KMS-11 (cell line): ENCODE results near the gene DNAJC21.
A peak's percentile ranks its signal among the peaks of the same experiment; 100 is the strongest.

Experiments
- H2AFZ ChIP-seq: fragments of 200-600 bp; sonication (generic); 2 replicates; pipeline ENCODE4 v1.6.1; 2016; ENCODE audit warnings: antibody characterized with exemption, mixed run types, low read depth
- H3K27ac ChIP-seq: fragments of 200-600 bp; sonication (generic); 2 replicates; pipeline ENCODE4 v1.6.1; 2016; ENCODE audit warnings: mild to moderate bottlenecking, mixed run types
- H3K27me3 ChIP-seq: fragments of 200-600 bp; sonication (generic); 2 replicates; pipeline ENCODE4 v1.6.1; 2017; ENCODE audit warnings: mild to moderate bottlenecking, low read depth, mixed run types, moderate library complexity; ENCODE audit not compliant: insufficient read depth
- H3K36me3 ChIP-seq: fragments of 200-600 bp; sonication (generic); 2 replicates; pipeline ENCODE4 v1.6.1; 2017; ENCODE audit warnings: mild to moderate bottlenecking, mixed run types; ENCODE audit not compliant: insufficient read depth
- H3K4me1 ChIP-seq: fragments of 200-600 bp; sonication (generic); 2 replicates; pipeline ENCODE4 v1.6.1; 2016; ENCODE audit warnings: mild to moderate bottlenecking, low read depth, mixed run types; ENCODE audit not compliant: poor library complexity, severe bottlenecking
- H3K4me2 ChIP-seq: fragments of 200-600 bp; sonication (generic); 2 replicates; pipeline ENCODE4 v1.7.0; 2016; ENCODE audit warnings: mild to moderate bottlenecking, mixed run types
- H3K4me3 ChIP-seq: fragments of 200-600 bp; sonication (generic); IDR thresholded peaks from 2 replicates; pipeline ENCODE4 v1.6.1; 2017; ENCODE audit warnings: low read depth, low read length, mixed read lengths; ENCODE audit not compliant: insufficient read depth
- H3K79me2 ChIP-seq: fragments of 200-600 bp; sonication (generic); 2 replicates; pipeline ENCODE4 v1.6.1; 2016; ENCODE audit warnings: low read depth, mixed run types; ENCODE audit not compliant: insufficient read depth
- H3K9ac ChIP-seq: fragments of 200-600 bp; sonication (generic); 2 replicates; pipeline ENCODE4 v1.6.1; 2016; ENCODE audit warnings: mild to moderate bottlenecking, mixed run types
- H4K20me1 ChIP-seq: fragments of 200-600 bp; sonication (generic); 2 replicates; pipeline ENCODE4 v1.6.1; 2016; ENCODE audit warnings: mild to moderate bottlenecking, mixed run types; ENCODE audit not compliant: insufficient read depth
- TF ChIP-seq, protein P1 (sequence below): fragments of 200-600 bp; sonication (generic); conservative IDR thresholded peaks from 2 replicates; pipeline ENCODE4 v1.6.1; 2017; ENCODE audit warnings: low read depth, mild to moderate bottlenecking, antibody characterized with exemption, low read length, moderate library complexity, mixed read lengths

The DNAJC21 gene

DNA sequence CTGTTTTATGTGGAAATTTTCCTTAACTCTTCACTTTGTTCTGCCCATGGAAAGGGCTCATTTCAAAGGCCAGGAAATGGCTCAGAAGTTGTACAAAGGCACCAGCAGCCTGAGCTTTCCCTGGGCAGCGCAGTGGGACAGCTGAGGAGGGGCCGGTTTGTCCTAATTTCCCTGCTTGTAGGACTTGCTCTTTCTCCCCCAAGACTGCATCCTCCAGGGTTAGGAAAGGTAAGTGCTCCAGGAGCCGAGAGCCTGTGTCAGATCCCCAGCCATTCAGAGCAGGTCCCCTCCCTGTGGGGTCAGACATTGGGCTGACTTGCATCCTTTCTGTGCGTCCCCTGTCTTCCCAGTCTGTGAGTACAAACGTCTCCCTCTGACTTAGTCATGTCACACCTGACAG is 74.8 kb downstream of the DNAJC21 start:
- H2AFZ ChIP-seq: peak overlapping the region; percentile 12; the same call in 1 of the 2 replicates
- TF ChIP-seq, protein P1, sequence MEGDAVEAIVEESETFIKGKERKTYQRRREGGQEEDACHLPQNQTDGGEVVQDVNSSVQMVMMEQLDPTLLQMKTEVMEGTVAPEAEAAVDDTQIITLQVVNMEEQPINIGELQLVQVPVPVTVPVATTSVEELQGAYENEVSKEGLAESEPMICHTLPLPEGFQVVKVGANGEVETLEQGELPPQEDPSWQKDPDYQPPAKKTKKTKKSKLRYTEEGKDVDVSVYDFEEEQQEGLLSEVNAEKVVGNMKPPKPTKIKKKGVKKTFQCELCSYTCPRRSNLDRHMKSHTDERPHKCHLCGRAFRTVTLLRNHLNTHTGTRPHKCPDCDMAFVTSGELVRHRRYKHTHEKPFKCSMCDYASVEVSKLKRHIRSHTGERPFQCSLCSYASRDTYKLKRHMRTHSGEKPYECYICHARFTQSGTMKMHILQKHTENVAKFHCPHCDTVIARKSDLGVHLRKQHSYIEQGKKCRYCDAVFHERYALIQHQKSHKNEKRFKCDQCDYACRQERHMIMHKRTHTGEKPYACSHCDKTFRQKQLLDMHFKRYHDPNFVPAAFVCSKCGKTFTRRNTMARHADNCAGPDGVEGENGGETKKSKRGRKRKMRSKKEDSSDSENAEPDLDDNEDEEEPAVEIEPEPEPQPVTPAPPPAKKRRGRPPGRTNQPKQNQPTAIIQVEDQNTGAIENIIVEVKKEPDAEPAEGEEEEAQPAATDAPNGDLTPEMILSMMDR: no peak
- H3K4me3 ChIP-seq: no peak overlapping the region

DNA sequence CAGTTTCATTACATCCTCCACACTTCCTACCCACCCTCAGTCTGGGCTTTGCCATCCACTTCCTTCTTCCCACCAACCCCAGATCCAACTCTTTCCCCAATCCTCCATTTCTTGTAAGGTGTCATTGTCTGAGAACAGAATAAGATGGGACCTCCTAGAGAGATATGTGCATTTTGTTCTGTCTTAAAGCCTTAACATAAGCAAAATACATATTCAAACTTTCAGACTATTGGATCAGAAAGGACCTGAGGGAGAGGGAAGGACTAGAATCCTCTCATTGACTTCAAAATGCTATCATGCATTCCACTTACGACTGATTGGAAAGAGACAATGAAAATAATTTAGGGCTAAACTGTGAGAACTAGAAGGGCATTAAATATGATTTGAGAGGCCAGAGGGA is 75.4 kb downstream of the DNAJC21 start:
- no peak overlapping the region for H3K27ac ChIP-seq
- H4K20me1 ChIP-seq: no peaks in the 10 kb centered on the region
- no peaks in the 10 kb centered on the region for H3K79me2 ChIP-seq
- H3K4me2 ChIP-seq: no peak overlapping the region
- H3K9ac ChIP-seq: no peak overlapping the region
- H3K36me3 ChIP-seq: no peaks in the 10 kb centered on the region
- H3K4me3 ChIP-seq: no peak overlapping the region
- no peak overlapping the region for H2AFZ ChIP-seq
- H3K27me3 ChIP-seq: no peaks in the 10 kb centered on the region
- peaks cover 12% of the 10 kb centered on the region for H3K4me1 ChIP-seq
- TF ChIP-seq, protein P1: no peak

More for the DNA sequence above, 74.8 kb downstream of the DNAJC21 start:
- H4K20me1 ChIP-seq: no peaks in the 10 kb centered on the region
- H3K79me2 ChIP-seq: no peaks in the 10 kb centered on the region
- H3K4me2 ChIP-seq: no peak overlapping the region
- H3K9ac ChIP-seq: no peak overlapping the region
- H3K27me3 ChIP-seq: no peaks in the 10 kb centered on the region
- H3K4me1 ChIP-seq: peaks cover 12% of the 10 kb centered on the region
- H3K36me3 ChIP-seq: no peaks in the 10 kb centered on the region
- H3K27ac ChIP-seq: no peak overlapping the region
